Measurements from ENCODE around the gene CCDC88B. TPM values are rescaled to one million over a fixed set of nuclear protein-coding genes. Genes with fewer than 3 reads are reported as not detected.

The CCDC88B gene
- total and polyA plus RNA-seq, 9 of the 15 experiments (the other 6 are each of a cell fraction or from before 2014, with no cell fraction given): 0.13 to 18.1 (median 7.9) TPM

DNA sequence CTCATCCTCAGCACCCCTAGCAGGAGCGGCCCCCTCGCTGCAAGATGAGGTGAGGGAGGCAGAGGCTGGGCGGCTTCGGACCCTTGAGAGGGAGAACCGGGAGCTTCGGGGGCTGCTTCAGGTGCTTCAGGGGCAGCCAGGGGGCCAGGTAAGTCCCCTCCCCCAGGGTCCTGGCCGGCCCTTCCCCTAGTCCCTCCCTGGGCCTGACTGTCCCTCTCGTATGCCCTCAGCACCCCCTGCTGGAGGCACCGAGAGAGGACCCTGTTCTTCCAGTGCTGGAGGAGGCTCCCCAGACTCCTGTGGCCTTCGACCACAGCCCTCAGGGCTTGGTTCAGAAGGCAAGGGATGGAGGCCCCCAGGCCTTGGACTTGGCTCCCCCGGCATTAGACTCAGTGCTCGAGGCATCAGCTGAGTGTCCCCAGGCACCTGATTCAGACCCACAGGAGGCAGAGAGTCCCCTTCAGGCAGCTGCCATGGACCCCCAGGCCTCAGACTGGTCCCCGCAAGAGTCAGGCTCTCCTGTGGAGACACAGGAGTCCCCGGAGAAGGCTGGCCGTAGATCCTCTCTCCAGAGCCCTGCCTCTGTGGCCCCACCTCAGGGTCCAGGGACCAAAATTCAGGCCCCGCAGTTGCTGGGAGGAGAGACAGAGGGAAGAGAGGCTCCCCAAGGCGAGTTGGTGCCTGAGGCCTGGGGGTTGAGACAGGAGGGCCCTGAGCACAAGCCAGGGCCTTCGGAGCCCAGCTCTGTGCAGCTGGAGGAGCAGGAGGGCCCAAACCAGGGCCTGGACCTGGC, 4.0 kb downstream of the CCDC88B start (continued):
- TF ChIP-seq RAD21 (CRISPR knock-in tag; conservative IDR thresholded peaks at IDR 0.05 in 1 of 2, IDR thresholded peaks at IDR 0.05 in 1 of 2): peak; percentile 58 to 75
- no peak for TF ChIP-seq ZNF445 (CRISPR knock-in tag; IDR thresholded peaks at IDR 0.05; ENCODE audit: low read depth)
- TF ChIP-seq ZNF408 (CRISPR knock-in tag; IDR thresholded peaks at IDR 0.05; ENCODE audit: low read depth): no peak
- TF ChIP-seq, protein P1, sequence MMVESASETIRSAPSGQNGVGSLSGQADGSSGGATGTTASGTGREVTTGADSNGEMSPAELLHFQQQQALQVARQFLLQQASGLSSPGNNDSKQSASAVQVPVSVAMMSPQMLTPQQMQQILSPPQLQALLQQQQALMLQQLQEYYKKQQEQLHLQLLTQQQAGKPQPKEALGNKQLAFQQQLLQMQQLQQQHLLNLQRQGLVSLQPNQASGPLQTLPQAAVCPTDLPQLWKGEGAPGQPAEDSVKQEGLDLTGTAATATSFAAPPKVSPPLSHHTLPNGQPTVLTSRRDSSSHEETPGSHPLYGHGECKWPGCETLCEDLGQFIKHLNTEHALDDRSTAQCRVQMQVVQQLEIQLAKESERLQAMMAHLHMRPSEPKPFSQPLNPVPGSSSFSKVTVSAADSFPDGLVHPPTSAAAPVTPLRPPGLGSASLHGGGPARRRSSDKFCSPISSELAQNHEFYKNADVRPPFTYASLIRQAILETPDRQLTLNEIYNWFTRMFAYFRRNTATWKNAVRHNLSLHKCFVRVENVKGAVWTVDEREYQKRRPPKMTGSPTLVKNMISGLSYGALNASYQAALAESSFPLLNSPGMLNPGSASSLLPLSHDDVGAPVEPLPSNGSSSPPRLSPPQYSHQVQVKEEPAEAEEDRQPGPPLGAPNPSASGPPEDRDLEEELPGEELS (CRISPR knock-in tag; IDR thresholded peaks at IDR 0.05; ENCODE audit: borderline replicate concordance): no peak
- TF ChIP-seq, protein P2, sequence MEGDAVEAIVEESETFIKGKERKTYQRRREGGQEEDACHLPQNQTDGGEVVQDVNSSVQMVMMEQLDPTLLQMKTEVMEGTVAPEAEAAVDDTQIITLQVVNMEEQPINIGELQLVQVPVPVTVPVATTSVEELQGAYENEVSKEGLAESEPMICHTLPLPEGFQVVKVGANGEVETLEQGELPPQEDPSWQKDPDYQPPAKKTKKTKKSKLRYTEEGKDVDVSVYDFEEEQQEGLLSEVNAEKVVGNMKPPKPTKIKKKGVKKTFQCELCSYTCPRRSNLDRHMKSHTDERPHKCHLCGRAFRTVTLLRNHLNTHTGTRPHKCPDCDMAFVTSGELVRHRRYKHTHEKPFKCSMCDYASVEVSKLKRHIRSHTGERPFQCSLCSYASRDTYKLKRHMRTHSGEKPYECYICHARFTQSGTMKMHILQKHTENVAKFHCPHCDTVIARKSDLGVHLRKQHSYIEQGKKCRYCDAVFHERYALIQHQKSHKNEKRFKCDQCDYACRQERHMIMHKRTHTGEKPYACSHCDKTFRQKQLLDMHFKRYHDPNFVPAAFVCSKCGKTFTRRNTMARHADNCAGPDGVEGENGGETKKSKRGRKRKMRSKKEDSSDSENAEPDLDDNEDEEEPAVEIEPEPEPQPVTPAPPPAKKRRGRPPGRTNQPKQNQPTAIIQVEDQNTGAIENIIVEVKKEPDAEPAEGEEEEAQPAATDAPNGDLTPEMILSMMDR (IDR thresholded peaks at IDR 0.05 in 2 of 3, conservative IDR thresholded peaks at IDR 0.05 in 1 of 3; ENCODE audit: insufficient read depth in 2 of 3, low read depth in 1 of 3, low read length in 3 of 3): peak; percentile 55 to 65 (median 65)
- no peak for TF ChIP-seq IFI16 (CRISPR knock-in tag; IDR thresholded peaks at IDR 0.05)
- 0 out of 2 replicates have a peak, but pooled peaks have one; percentile 25 for TF ChIP-seq CTBP1 (IDR thresholded peaks at IDR 0.05; ENCODE audit: borderline replicate concordance)
- TF ChIP-seq, protein P3, sequence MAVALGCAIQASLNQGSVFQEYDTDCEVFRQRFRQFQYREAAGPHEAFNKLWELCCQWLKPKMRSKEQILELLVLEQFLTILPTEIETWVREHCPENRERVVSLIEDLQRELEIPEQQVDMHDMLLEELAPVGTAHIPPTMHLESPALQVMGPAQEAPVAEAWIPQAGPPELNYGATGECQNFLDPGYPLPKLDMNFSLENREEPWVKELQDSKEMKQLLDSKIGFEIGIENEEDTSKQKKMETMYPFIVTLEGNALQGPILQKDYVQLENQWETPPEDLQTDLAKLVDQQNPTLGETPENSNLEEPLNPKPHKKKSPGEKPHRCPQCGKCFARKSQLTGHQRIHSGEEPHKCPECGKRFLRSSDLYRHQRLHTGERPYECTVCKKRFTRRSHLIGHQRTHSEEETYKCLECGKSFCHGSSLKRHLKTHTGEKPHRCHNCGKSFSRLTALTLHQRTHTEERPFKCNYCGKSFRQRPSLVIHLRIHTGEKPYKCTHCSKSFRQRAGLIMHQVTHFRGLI (CRISPR knock-in tag; IDR thresholded peaks at IDR 0.05): no peak
- TF ChIP-seq ZNF384 (IDR thresholded peaks at IDR 0.05; ENCODE audit: low read depth, low read length): no peak
- TF ChIP-seq, protein P4, sequence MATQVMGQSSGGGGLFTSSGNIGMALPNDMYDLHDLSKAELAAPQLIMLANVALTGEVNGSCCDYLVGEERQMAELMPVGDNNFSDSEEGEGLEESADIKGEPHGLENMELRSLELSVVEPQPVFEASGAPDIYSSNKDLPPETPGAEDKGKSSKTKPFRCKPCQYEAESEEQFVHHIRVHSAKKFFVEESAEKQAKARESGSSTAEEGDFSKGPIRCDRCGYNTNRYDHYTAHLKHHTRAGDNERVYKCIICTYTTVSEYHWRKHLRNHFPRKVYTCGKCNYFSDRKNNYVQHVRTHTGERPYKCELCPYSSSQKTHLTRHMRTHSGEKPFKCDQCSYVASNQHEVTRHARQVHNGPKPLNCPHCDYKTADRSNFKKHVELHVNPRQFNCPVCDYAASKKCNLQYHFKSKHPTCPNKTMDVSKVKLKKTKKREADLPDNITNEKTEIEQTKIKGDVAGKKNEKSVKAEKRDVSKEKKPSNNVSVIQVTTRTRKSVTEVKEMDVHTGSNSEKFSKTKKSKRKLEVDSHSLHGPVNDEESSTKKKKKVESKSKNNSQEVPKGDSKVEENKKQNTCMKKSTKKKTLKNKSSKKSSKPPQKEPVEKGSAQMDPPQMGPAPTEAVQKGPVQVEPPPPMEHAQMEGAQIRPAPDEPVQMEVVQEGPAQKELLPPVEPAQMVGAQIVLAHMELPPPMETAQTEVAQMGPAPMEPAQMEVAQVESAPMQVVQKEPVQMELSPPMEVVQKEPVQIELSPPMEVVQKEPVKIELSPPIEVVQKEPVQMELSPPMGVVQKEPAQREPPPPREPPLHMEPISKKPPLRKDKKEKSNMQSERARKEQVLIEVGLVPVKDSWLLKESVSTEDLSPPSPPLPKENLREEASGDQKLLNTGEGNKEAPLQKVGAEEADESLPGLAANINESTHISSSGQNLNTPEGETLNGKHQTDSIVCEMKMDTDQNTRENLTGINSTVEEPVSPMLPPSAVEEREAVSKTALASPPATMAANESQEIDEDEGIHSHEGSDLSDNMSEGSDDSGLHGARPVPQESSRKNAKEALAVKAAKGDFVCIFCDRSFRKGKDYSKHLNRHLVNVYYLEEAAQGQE (IDR thresholded peaks at IDR 0.05; ENCODE audit: borderline replicate concordance): peak; percentile 66
- TF ChIP-seq, protein P4 (CRISPR knock-in tag; IDR thresholded peaks at IDR 0.05; ENCODE audit: low read depth): no peak
